ENCODE data around the gene PTGR2. TPM values are rescaled to one million over a fixed set of nuclear protein-coding genes. Genes with fewer than 3 reads are reported as not detected.

The PTGR2 gene
- total and polyA plus RNA-seq, 7 donors, result 5.0 to 11.4 (median 6.6) TPM

- intact Hi-C loops (cut with DNase I), result no loop called here
- Histone ChIP-seq H3K36me3 (peaks cover 32 to 98% (median 73%) of the 10 kb centered on the region in 4 donors), H3K4me1 (no peaks in the 10 kb centered on the region), H3K27me3 (no peaks in the 10 kb centered on the region), H3K9me3 (no peaks in the 10 kb centered on the region), H3K27ac (no peak overlapping the region), H3K4me3 (no peak overlapping the region)
- TF ChIP-seq POLR2AphosphoS5 (IDR thresholded peaks at IDR 0.05) (no peak), EP300 (IDR thresholded peaks at IDR 0.05) (no peak), POLR2A (IDR thresholded peaks at IDR 0.05) (no peak), CTCF (IDR thresholded peaks at IDR 0.05) (no peak)
- no peak for DNase-seq
- 88% methylated on average over 5 of the region's 5 CpGs for WGBS, 2 donors
Measured at GRCh38 chr14:73924337-73924736, 72.7 kb downstream of the PTGR2 start.

Small RNAs within 50 kb of the gene (small RNA-seq; reads per million reads assigned to genes)
- gene AC005520.4, result 0 reads per million in 3 donors
- 0 reads per million in 3 donors for gene RF00019

Other genes with a start within 250 kb of the PTGR2 start
- gene ACOT6, start 239.3 kb upstream of the PTGR2 start, total RNA-seq, result not detected
- not detected for gene ACOT6, start 239.3 kb upstream of the PTGR2 start, polyA plus RNA-seq
- 10 to 100 TPM in 2 of 4 donors, 1 to 10 TPM in 2; 5.6 to 20.0 (median 9.6) TPM for gene DNAL1, start 206.8 kb upstream of the PTGR2 start, total RNA-seq
- gene DNAL1, start 206.8 kb upstream of the PTGR2 start, polyA plus RNA-seq, result 1 to 10 TPM; 4.6 to 9.0 (median 5.1) TPM
- gene PNMA1, start 137.4 kb upstream of the PTGR2 start, total RNA-seq, result 10 to 100 TPM; 33.5 to 63.1 (median 37.3) TPM
- gene PNMA1, start 137.4 kb upstream of the PTGR2 start, polyA plus RNA-seq, result 10 to 100 TPM; 11.4 to 20.4 (median 16.9) TPM
- gene ZNF410, start 35.0 kb downstream of the PTGR2 start, total RNA-seq, result 10 to 100 TPM; 45.1 to 67.8 (median 53.8) TPM
- gene ZNF410, start 35.0 kb downstream of the PTGR2 start, polyA plus RNA-seq, result 10 to 100 TPM; 33.3 to 37.8 (median 35.4) TPM
- gene FAM161B, start 98.3 kb downstream of the PTGR2 start, total RNA-seq, result 1 to 10 TPM; 3.8 to 5.3 (median 4.5) TPM
- 1 to 10 TPM; 2.5 to 4.8 (median 2.5) TPM for gene FAM161B, start 98.3 kb downstream of the PTGR2 start, polyA plus RNA-seq
- 10 to 100 TPM; 23.8 to 31.6 (median 30.6) TPM for gene COQ6, start 98.5 kb downstream of the PTGR2 start, total RNA-seq
- 10 to 100 TPM; 12.6 to 21.0 (median 16.6) TPM for gene COQ6, start 98.5 kb downstream of the PTGR2 start, polyA plus RNA-seq
- 10 to 100 TPM in 1 of 4 donors, 1 to 10 TPM in 3; 8.0 to 11.1 (median 8.7) TPM for gene ENTPD5, start 167.5 kb downstream of the PTGR2 start, total RNA-seq
- 10 to 100 TPM; 23.4 to 35.5 (median 33.8) TPM for gene ENTPD5, start 167.5 kb downstream of the PTGR2 start, polyA plus RNA-seq
- 10 to 100 TPM in 2 of 4 donors, 1 to 10 TPM in 2; 8.9 to 13.6 (median 11.6) TPM for gene BBOF1, start 167.5 kb downstream of the PTGR2 start, total RNA-seq
- 1 to 10 TPM; 2.5 to 7.2 (median 6.6) TPM for gene BBOF1, start 167.5 kb downstream of the PTGR2 start, polyA plus RNA-seq
- 10 to 100 TPM; 19.9 to 33.5 (median 30.6) TPM for gene ALDH6A1, start 232.6 kb downstream of the PTGR2 start, total RNA-seq
- gene ALDH6A1, start 232.6 kb downstream of the PTGR2 start, polyA plus RNA-seq, result 10 to 100 TPM in 2 of 3 donors, 1 to 10 TPM in 1; 9.6 to 16.9 (median 10.9) TPM
- 10 to 100 TPM in 2 of 4 donors, 1 to 10 TPM in 2; 9.1 to 11.1 (median 10.3) TPM for gene LIN52, start 233.1 kb downstream of the PTGR2 start, total RNA-seq
- gene LIN52, start 233.1 kb downstream of the PTGR2 start, polyA plus RNA-seq, result 1 to 10 TPM; 3.7 to 6.0 (median 4.2) TPM